ENCODE measurements around the gene STK35.

Gene STK35

DNA sequence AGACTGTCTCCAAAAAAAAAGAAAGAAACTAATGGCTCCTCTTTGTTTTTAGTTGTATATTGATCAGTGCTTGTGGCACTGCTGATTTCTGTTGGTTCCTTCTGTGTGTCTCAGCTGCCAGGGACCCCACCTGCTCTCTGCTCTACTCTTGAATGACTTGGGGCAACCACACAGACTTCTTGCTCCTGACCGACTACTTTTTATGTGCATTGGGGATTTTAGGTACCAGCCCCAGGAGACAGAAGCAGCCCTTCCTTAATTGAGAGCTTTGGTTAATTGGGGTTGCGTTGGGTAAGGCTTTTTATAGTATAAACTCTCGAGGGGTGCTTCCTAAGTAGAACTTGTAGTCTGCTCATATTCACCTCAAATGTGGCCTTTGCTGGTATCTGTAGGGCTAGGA is 6.9 kb downstream of the STK35 start:
- DNase-seq: no peak

DNA sequence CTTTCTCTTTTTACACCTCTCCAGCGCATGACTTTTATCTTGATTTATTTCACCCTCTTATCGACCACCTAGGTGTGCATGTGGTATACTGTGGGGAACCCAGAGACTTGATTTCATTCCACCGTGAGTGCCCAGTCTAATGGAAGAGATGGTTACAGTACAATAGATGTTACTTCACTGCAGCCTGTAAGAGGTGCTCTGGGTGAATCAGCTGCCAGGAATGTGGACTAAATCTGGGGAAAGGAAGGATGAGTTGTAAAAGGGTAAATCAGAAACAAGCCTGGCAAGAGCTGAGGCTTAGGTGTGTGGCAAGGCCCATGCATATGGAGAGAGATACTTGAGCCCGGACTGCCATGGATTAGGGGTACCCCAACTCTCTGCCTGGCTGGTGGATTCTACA is 7.4 kb downstream of the STK35 start:
- DNase-seq: peak; percentile 87

DNA sequence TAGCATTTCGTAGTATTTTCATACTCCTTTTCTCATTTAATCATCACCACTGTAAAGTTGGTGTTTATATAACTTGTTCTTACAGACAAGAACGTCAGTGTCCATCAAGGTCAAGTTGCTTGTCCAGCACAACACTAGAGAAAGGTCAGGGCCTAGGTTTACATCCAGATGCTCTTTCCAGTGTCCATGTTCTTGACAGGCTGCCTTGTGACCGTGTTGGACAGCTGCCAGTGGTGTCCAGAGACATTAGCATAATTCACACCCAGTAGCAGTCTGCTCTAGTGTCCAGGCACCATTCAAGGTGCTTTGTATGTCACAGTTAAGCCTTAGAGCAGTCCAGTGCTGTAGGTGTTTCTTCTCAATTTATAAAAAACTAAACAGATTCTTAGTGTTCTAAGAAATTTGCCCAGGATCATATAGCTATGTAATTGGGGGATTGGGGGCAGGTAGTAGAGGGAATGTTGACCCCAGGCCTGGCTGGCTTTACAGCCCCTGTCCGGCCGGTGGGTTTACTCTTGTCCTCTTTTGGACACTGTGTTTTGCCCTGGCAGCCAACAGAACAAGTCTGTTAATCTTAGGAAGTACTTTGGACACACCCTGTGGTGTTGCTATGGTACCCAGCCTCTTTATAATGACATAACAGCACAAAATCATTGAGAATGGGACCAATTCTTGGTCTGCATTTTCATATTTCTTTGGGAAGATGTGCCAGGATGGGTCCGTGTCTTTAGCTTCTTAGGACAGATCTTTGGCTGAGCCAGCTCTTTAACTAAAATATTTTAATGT is 8.0 kb downstream of the STK35 start:
- peak; percentile 36 for DNase-seq

DNA sequence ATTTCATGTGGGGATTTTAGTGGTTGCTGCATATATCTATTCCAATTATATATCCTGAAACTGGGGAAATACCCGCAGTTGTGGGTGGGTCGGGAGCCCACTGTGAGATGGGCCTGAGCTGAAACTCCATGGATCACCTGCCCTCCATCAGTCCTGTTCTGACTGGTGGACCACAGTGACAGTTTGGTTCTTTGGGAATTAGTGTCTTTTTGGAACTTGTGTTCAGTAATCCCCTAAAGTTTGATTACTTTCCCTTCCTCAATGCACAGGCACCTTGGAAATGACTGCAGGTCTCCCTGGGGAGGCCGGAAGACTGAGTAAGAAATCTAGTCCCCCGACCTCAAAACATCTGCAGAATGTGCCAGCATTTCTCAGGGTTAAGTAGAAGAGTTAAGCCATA is 11.3 kb downstream of the STK35 start:
- DNase-seq: no peak

DNA sequence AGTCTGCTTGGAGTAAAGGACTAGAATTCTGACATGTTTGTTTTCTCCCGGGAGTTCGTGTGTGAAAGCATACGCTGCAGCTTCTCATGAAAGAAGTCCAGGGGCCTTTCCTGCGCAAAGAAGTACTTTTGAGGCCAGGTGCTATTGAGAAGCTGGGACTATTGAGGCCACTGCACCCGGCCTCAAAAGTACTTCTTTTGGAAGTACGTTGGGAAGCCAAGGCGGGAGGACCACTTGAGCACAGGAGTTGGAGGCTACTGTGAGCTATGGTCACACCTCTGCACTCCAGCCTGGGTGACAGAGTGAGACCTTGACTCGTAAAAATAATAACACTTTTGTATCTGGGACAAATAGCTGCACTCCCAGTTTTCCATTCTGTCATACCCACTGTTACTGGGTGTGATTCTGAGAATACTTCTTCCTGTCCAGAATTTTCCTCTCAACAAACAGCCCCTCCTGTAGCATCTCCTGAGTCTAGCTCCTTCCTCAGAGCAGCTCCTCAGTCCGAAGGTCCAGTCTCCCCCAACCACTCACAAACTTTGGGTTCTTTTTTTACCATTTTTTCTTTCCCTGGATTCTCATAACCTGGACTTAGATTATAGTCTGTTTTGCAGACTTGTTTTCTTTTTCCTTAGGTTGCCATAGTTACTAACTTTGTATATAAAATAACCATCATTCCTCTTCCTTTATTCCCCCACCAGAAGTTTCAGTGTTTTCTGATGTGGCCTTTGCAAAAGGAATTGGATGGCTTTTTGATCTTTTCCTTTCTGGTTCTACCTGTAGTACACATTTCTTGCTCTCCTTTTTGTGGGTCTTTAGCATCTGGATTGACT is 12.7 kb downstream of the STK35 start:
- DNase-seq: no peak

DNA sequence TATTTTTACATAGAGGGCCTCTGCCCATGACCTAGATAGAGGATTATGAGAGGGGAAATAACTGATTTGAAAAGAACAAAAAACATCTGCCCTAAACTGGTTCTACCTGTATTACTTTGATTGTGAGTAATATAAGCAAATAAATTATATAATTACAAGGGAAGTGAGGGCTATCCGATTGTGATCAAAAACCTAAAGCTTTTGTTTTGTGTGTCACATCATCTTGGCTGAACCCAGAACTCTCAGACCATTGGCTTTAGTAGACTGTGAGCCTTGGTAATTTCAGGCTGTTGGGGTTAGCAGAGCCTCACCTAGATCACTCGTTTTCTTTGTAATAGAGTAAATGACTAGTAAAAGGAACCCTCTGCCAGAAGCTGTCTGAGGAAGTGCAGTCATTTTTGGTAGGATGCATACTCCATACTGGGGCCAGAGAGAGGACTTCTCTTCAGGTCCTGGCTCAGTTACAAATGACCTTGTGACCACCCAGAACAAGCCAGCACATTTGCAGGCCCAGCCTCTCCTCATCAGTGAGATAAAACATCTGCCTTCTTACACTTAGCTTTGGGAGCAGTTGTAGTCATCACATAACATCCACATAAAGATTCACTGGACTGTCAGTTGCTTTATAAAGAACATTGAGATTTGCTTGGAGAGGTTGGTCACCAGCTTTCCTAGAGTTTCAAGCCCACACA is 13.5 kb downstream of the STK35 start:
- no peak for DNase-seq

DNA sequence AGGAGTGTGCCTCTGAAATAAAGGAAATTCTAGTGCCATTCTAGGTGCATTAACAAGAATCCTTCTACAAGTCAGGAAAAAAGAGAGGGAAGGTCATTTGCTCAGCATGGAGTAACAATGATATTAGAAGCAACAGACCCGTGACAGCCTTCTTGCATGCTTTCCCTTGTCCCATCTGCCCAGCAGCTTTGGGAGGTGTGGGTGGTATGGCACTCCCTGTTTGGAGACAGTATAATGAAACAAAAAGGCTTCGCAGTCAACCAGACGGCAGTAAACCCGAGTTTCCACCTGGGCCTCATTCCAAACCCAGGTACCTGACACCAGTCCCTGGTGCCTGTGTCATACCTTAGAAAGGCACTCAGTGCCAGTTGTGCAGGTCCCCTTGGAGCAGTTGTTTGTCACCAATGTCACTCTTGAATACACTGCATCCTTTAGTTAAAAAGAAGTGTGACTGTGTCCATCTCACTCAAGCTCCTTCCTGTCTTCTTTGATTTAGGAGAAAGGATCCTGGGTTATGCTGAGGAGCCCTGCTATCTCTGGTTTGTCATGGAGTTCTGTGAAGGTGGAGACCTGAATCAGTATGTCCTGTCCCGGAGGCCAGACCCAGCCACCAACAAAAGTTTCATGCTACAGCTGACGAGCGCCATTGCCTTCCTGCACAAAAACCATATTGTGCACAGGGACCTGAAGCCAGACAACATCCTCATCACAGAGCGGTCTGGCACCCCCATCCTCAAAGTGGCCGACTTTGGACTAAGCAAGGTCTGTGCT is 14.7 kb downstream of the STK35 start:
- DNase-seq: no peak

DNA sequence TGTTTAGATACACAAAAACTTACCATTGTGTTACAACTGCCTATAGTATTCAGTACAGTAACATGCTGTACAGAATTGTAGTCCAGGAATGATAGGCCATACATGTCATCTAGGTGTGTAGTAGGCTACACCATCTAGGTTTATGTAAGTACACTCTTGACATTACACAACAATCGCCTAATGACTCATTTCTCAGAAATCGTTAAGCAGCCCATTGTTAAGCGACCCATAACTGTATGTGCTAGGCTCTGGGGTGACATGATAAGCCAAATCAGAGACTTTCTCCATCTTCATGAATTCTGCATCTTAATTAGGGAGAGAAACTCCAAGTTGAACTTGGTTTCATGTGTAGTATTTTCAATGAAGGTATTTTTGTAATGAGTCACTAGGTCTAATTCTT is 17.2 kb downstream of the STK35 start:
- no peak for DNase-seq

DNA sequence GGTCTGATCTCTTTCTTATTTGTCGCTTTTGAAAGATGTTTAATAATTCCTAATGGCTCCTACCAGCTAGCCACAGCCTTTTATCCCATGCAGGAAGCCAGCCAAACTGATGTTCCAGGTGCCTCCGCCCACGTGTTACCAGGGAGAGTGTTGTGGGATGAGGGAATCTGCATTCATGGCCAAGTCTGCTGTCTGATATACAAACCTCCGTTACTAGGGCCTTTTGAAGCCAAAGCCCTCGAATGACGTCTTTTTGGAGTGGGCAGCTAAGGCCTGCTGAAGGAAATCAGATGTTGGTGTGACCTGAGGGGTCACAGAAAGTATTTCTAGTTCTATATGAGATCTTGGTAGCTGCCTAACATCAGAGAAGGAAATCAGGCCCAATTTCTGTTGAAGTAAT is 21.3 kb downstream of the STK35 start:
- no peak for DNase-seq

DNA sequence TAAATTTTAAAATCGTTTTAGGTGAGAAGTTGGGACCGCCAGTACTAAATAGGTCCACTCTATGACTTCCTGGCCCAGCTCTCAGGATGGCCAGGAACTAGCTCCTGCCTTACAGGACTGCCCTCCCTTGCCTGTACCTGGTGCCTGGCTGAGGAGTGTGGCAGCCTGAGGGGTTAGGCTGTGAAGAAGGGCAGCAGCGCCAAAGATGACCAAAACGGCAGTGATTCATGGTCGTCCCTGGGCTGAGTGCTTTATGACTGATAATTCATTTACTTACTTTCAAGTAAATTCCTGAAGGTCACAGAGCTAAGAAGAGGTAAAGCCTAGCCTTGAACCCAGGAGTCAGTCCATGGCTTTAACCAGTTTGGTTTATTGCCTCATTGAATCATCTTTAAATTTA is 22.1 kb downstream of the STK35 start:
- DNase-seq: no peak

DNA sequence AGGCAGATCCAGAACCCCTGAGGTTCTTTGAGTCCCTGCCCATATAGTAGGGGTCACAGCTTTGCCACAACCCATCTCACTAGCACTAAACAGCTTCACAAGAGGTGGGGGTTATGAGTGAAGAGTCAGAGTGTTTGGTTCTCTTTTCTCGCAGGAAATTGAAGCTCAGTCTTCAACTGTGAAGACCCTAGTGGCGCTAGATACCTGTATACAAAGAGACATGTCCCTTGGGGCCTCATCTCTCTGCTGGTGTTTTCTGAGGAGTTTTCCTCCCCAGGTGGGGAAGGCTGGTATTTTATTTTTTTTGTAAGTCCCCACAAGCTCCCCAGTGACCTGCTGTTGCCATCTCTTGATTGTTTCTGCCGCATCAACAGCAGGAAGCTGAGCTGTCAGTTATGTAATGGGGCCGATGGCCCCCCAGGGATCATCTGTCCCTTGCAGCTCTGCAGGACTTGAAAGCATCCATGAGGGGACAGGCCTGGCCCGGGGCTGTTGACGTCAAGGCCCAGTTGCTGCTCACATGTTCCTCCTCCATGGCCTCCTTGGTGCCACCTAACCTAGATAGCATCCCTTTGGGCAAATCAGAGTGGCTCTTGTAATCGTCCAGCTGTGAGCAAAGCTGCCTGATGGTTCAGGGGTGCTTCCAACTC is 23.1 kb downstream of the STK35 start:
- no peak for DNase-seq

DNA sequence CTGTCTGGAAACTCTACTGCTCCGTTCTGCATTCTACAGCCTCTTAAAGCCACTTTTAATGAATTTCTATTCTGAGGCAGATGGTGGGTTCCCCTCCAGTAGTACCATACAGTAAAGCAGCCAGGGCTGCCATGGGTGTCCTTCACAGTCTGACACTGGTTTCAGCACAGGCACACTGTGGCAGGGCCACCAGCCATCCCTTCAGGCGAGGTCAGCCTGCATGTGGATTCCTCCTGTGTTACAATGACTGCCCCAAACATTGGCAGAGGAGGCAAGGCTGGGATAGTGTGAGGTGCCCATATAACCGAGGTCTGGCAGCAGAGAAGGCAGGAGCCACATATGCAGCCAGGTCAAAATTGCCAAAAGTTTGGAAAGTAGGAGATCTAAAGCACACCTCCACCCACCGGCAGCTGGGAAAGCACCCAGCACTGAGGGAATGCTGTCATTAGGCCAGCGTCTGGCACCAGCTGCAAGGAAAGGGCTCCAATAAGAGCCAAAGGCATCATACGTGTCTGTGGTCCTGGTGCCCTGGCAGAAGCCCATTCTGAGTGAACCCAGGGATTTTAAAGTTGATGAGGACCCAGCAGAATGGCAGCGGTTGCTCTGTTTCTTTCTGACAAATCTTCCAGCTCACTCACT is 24.0 kb downstream of the STK35 start:
- DNase-seq: no peak

DNA sequence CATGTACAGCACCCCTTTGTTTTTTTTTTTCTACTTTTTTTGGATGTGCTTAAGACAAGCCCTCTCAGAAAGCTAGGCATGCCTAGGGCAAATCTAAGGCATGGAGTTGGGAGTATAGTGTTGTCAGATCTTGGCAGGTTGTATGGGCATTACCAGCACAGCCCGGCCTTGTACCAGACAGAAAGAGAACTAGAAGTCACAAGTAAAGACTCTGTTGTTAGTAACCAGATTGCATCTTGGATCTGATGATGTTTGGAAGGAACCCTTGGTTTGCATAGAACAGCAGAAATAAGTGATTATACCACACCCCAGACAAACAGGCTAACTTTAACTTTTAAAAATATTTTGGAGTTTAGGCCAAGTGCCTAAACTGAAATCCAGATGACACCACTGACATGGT is 25.6 kb downstream of the STK35 start:
- no peak for DNase-seq

DNA sequence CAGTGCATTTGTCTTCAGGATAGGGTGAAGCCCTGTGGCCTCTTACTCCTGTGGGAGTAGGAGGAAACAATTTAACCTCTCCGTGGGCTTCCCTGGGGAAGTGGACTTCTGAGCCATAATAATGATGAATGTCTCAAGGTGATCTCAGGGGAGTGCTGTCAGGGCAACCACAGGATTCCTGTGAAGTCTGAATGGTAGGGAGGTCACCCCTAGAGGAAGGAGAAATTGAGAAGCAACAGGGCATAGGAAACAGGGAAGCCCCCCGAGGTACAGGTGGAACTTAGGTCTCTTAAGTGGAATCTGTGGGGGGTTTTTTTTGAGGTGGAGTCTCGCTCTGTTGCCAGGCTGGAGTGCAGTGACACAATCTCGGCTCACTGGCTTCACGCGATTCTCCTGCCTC is 26.9 kb downstream of the STK35 start:
- no peak for DNase-seq

DNA sequence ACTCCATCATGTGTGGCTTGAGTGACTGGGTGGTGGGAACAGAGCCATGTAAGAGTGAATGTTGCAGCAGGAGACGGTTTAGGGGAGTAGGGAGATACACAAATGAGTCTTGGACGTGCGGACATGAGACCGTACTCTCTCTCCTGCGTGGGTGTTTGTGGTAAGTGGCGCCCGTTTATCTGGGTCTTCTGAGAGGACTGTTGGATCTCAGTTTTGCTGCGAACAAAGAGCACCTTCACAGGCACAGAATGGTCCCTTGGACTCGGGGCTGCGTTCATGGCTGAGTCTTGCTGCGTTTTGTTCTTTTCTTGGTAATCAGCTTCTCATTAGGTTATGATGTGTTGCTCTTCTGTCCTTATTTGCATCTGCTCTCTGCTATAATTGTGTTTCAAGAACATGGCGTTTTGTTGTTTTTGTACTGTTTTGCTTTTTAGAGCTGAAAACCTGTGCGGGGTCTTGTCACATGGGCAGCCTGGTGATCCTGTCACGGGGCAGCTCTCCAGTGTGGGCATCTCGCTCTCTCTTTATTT is 28.5 kb downstream of the STK35 start:
- no peak for DNase-seq

DNA sequence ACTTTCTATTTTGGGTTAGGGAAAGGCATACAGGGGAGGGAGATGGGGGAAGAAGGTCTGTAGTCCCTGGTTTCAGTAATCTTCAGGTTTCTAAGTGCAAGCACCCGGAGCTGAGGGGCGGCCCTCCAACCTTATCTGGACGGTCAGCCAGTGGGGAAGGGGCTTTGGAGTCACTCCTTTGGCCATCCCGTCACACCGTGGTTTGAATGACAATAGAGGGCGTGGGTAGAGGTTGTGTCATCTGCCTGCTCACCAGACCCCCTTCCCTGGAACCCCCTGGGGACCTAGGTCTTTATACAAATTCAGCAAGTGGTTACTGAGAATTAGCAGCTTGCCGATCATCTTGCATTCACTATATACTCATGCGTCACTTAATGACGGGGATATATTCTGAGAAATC is 29.1 kb downstream of the STK35 start:
- DNase-seq: no peak

DNA sequence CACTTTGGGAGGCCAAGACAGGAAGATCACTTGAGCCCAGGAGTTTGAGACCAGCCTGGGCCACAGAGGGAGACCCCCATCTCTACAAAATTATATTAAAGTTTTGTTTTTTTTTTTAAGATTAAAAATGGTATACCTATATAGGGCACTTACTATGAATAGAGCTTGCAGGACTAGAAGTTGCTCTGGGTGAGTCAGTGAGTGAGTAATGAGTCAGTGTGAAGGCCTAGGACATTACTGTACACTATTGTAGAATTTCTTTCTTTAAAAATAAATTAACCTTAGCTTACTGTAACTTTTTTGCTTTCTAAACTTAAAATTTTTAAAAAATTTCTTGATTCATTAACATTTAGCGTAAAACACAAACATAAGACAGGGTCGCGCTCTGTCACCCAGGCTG is 29.7 kb downstream of the STK35 start:
- peak; percentile 76 for DNase-seq

DNA sequence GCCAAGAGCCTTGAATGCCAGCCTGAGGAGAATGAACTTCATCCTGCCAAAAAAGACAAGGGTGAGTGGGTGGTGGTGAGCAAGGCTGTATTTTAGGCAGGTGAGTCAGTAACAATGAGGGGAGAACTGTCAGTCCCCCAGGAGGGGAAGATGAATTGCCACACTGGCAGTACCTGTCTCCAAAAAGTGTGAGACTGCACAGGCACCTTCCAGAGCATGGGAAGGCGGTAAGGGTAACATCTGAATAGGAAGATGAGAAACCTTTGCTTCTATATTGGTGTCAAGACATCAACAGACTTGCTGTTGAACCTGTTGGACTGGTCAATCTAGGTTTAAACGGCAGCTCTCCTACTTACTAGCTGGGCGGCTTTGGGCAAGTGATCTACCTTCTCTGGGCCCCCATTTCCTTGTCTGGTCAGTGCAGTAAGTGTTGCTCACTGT is 30.9 kb downstream of the STK35 start:
- DNase-seq: no peak

DNA sequence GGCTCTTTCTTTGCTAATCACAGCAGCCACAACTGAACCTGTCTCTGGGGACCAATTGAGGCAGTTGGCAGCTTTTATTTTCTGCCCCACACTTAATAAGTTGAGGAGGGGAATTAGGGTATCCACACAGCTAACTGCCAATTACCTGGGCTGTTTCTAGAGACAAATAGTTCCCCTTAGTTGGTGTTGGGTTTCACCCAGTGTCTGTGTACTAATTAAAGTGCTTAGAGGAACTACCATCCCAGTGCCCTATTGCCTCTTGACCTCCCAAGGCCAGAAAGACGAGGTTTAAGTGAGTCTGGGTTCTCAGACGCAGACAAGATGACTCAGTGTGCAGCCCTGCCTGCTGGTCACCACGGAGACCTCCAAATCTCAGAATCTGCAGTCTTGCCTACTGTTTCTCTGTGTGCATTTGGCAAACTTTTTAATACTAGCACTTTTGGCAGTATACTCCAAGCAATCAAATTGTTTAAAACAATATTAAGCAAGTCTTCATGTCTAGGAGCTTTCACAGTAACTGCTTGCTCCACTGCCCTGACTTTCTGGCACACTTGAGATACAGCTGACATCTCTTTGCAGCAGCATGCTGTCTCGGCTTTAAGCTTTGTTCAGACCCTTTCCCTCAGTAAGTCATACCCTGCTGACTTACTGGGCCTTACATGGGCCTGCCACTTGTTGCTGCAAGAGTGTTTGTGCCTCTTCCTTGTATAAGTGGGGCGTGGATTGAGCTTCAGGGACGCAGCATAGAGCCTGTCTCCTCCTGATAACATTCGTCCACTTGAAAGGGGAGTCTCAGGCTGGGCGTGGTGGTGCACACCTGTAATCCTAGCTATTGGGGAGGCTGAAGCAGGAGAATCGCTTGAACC is 31.9 kb downstream of the STK35 start:
- DNase-seq: peak; percentile 67

DNA sequence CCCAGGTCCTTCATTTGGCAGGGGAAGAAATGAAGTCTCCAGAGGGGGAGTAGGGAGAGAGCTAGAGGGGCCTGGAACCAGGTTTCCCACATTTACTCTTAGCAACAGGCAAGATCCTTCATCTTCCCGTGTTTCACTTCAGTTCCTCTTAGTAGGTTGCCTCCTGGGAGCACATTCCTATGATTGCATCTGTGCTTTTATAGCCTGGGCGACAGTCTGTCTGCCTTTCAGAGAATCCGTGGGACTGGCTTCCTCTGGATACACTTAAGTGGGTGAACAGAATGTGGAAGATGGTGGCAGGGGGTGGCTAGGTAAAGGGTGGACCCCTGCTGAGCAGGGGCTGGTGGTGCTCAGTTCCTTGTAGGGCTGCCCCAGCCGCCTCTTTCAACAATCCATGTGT is 33.4 kb downstream of the STK35 start:
- no peak for DNase-seq

DNA sequence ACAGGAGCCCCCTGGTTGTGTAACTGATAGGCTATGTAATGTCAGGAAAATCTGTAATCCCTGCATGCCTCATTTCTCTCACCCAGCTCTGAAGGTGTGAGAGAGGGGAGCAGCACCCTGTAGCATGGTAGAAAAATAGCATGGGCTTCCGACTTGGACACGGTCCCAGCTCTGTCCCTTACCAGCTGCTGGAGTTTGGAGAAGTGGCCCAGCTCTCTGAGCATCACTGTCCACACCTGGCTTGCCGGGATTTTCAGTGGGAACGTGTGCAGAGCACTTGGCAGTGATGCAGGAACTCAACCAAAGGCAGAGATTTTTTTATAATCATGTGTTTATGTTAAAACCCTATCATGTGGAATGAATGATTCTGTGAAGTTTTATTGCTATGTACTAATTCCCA is 34.6 kb downstream of the STK35 start:
- no peak for DNase-seq

Data from EL (cell line).